Activated T-helper 9 cell treated with anti-CD3 and anti-CD28 coated beads, Interleukin-2, amount 50 U/mL, for 16 hours (primary cell): ENCODE measurements around the gene NRXN3.

Experiments used
- DNase-seq: peaks from one replicate; pipeline ENCODE4 v3.0.0-alpha.2; 2020; ENCODE audit warnings: low read depth

NRXN3 gene

GRCh38 chr14:79822034-79822433 is 1651.9 kb downstream of the NRXN3 start:
- no peak for DNase-seq

- no peak for DNase-seq
Measured at GRCh38 chr14:79825046-79825521, 1654.9 kb downstream of the NRXN3 start.

GRCh38 chr14:79826362-79826761 is 1656.2 kb downstream of the NRXN3 start:
- no peak for DNase-seq

GRCh38 chr14:79829405-79830166 is 1659.4 kb downstream of the NRXN3 start:
- DNase-seq = no peak

- no peak for DNase-seq
Measured at GRCh38 chr14:79831195-79831892, 1661.2 kb downstream of the NRXN3 start.

GRCh38 chr14:79833781-79834180 is 1663.6 kb downstream of the NRXN3 start:
- DNase-seq = no peak

GRCh38 chr14:79834868-79835267 is 1664.7 kb downstream of the NRXN3 start:
- DNase-seq = no peak

GRCh38 chr14:79836577-79836976 is 1666.4 kb downstream of the NRXN3 start:
- no peak for DNase-seq

GRCh38 chr14:79837699-79838098 is 1667.5 kb downstream of the NRXN3 start:
- no peak for DNase-seq

- no peak for DNase-seq
Measured at GRCh38 chr14:79840103-79840502, 1669.9 kb downstream of the NRXN3 start.

- no peak for DNase-seq
Measured at GRCh38 chr14:79840831-79841230, 1670.7 kb downstream of the NRXN3 start.

- DNase-seq = no peak
Measured at GRCh38 chr14:79841433-79841832, 1671.3 kb downstream of the NRXN3 start.

GRCh38 chr14:79842270-79842669 is 1672.1 kb downstream of the NRXN3 start:
- no peak for DNase-seq

- DNase-seq = no peak
Measured at GRCh38 chr14:79852950-79853744, 1683.0 kb downstream of the NRXN3 start.

GRCh38 chr14:79855789-79856188 is 1685.6 kb downstream of the NRXN3 start:
- no peak for DNase-seq

GRCh38 chr14:79856381-79856780 is 1686.2 kb downstream of the NRXN3 start:
- no peak for DNase-seq

- no peak for DNase-seq
Measured at GRCh38 chr14:79861111-79861510, 1690.9 kb downstream of the NRXN3 start.

GRCh38 chr14:79862045-79862444 is 1691.9 kb downstream of the NRXN3 start:
- DNase-seq = no peak

GRCh38 chr14:79871136-79871535 is 1701.0 kb downstream of the NRXN3 start:
- no peak for DNase-seq

- no peak for DNase-seq
Measured at GRCh38 chr14:79878229-79878628, 1708.1 kb downstream of the NRXN3 start.

GRCh38 chr14:79878785-79879184 is 1708.6 kb downstream of the NRXN3 start:
- no peak for DNase-seq

- DNase-seq = no peak
Measured at GRCh38 chr14:79881299-79881698, 1711.1 kb downstream of the NRXN3 start.

GRCh38 chr14:79890527-79890926 is 1720.4 kb downstream of the NRXN3 start:
- DNase-seq = no peak
